OCI-LY3 (cell line): Measurements from ENCODE around the gene SPSB1.
A peak's percentile ranks its signal among the peaks of the same experiment; 100 is the strongest.

Experiments used
- H2AFZ ChIP-seq: fragments of 200-600, 300-600 bp; shearing (Covaris generic); 2 replicates; pipeline ENCODE4 v1.6.0; 2014; ENCODE audit warnings: antibody characterized with exemption, low read depth, low read length
- H3K27ac ChIP-seq: fragments of 200-600, 300-600 bp; sonication (generic); 2 replicates; pipeline ENCODE4 v1.5.1; 2014; ENCODE audit warnings: mild to moderate bottlenecking, low read length, moderate library complexity, mixed read lengths
- H3K27me3 ChIP-seq: fragments of 200-600, 300-600 bp; sonication (generic); 2 replicates; pipeline ENCODE4 v1.6.1; 2014; ENCODE audit warnings: low read depth, low read length, mixed read lengths
- H3K36me3 ChIP-seq: fragments of 200-600, 300-600 bp; sonication (generic); replicated peaks from 2 replicates; pipeline ENCODE3; 2014; ENCODE audit warnings: low read depth, low read length, mixed read lengths
- H3K4me1 ChIP-seq: fragments of 300-600, 200-600 bp; sonication (generic); 2 replicates; pipeline ENCODE4 v1.6.1; 2014; ENCODE audit warnings: low read length, mixed read lengths
- H3K4me2 ChIP-seq: fragments of 200-600, 300-600 bp; sonication (generic); 2 replicates; pipeline ENCODE4 v1.6.1; 2014; ENCODE audit warnings: low read length, mixed read lengths
- H3K4me3 ChIP-seq: fragments of 300-600, 200-600 bp; sonication (generic); 2 replicates; pipeline ENCODE4 v1.5.1; 2014; ENCODE audit warnings: antibody characterized with exemption, mild to moderate bottlenecking, low read length, moderate library complexity
- H3K79me2 ChIP-seq: fragments of 300-600, 200-600 bp; shearing (Covaris generic); 2 replicates; pipeline ENCODE4 v1.6.1; 2014; ENCODE audit warnings: mild to moderate bottlenecking, low read length, mixed read lengths
- H3K9ac ChIP-seq: fragments of 300-600, 200-600 bp; shearing (Covaris generic); 2 replicates; pipeline ENCODE4 v1.6.0; 2014; ENCODE audit warnings: mild to moderate bottlenecking, low read length, moderate library complexity
- H3K9me3 ChIP-seq: fragments of 200-600, 300-600 bp; shearing (Covaris generic); 2 replicates; pipeline ENCODE4 v1.6.1; 2014; ENCODE audit warnings: low read length, mixed read lengths; ENCODE audit not compliant: insufficient read depth
- H4K20me1 ChIP-seq: fragments of 200-600, 300-600 bp; sonication (generic); 2 replicates; pipeline ENCODE4 v1.6.1; 2016; ENCODE audit warnings: low read length, mixed read lengths; ENCODE audit not compliant: insufficient read depth
- EZH2phosphoT487 ChIP-seq: fragments of 200-600 bp; shearing (Covaris generic); IDR thresholded peaks from 2 replicates; pipeline ENCODE4 v1.6.1; 2018; ENCODE audit warnings: antibody characterized with exemption, mixed run types, low read depth
- TF ChIP-seq, protein P1 (sequence below): fragments of 200-600, 300-600 bp; sonication (generic); IDR thresholded peaks from 2 replicates; pipeline ENCODE4 v1.5.1; 2014; ENCODE audit warnings: antibody characterized with exemption, low read length, low read depth

SPSB1 gene

DNA sequence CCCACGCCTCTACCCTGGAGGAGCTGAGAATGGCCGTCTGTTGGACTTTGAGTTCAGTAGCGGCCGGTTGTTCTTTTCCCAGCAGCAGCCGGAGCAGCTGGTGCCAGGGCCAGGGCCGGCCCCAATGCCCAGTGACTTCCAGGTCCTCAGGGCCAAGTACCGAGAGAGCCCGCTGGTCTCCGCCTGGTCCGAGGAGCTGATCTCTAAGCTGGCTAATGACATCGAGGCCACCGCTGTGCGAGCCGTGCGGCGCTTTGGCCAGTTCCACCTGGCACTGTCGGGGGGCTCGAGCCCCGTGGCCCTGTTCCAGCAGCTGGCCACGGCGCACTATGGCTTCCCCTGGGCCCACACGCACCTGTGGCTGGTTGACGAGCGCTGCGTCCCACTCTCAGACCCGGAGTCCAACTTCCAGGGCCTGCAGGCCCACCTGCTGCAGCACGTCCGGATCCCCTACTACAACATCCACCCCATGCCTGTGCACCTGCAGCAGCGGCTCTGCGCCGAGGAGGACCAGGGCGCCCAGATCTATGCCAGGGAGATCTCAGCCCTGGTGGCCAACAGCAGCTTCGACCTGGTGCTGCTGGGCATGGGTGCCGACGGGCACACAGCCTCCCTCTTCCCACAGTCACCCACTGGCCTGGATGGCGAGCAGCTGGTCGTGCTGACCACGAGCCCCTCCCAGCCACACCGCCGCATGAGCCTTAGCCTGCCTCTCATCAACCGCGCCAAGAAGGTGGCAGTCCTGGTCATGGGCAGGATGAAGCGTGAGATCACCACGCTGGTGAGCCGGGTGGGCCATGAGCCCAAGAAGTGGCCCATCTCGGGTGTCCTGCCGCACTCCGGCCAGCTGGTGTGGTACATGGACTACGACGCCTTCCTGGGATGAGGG is 28.5 kb upstream of the SPSB1 start:
- Histone ChIP-seq H3K27ac (no peak overlapping the region), H3K27me3 (no peaks in the 10 kb centered on the region), H3K9me3 (0 out of 2 replicates have a peak, but pooled peaks cover 8% of the 10 kb centered on the region), H4K20me1 (no peaks in the 10 kb centered on the region; the same call in 1 of the 2 replicates), H3K36me3 (no peaks in the 10 kb centered on the region), H3K9ac (no peak overlapping the region), H3K4me3 (no peak overlapping the region), H3K4me2 (no peak overlapping the region), H3K79me2 (peaks cover 12% of the 10 kb centered on the region), H3K4me1 (0 out of 2 replicates have a peak, but pooled peaks cover 2% of the 10 kb centered on the region), H2AFZ (no peak overlapping the region)
- TF ChIP-seq, protein P1, sequence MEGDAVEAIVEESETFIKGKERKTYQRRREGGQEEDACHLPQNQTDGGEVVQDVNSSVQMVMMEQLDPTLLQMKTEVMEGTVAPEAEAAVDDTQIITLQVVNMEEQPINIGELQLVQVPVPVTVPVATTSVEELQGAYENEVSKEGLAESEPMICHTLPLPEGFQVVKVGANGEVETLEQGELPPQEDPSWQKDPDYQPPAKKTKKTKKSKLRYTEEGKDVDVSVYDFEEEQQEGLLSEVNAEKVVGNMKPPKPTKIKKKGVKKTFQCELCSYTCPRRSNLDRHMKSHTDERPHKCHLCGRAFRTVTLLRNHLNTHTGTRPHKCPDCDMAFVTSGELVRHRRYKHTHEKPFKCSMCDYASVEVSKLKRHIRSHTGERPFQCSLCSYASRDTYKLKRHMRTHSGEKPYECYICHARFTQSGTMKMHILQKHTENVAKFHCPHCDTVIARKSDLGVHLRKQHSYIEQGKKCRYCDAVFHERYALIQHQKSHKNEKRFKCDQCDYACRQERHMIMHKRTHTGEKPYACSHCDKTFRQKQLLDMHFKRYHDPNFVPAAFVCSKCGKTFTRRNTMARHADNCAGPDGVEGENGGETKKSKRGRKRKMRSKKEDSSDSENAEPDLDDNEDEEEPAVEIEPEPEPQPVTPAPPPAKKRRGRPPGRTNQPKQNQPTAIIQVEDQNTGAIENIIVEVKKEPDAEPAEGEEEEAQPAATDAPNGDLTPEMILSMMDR = no peak
- TF ChIP-seq EZH2phosphoT487 = no peak

DNA sequence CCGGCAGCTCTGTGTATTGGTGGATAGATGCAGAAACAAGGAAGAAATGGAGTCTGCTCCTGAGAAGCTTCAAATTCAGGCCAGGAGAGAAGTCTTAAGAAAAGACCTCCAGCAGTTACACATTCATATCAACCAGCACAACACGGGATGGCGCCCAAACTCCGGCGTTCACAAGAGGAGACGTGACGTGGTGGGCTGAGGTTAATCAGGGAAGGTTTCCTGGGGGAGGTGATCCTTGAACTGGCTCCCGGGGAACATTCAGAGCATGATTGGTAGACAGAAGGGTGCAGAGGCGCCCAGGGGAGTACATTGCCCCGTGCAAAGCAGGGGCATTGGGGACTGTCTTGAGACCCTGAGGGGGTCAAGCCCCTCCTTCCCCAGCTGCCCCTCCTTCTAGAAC is 27.7 kb upstream of the SPSB1 start:
- Histone ChIP-seq H3K36me3 (no peaks in the 10 kb centered on the region), H3K4me1 (0 out of 2 replicates have a peak, but pooled peaks cover 2% of the 10 kb centered on the region), H3K9ac (no peak overlapping the region), H2AFZ (no peak overlapping the region), H3K27ac (no peak overlapping the region), H3K4me3 (no peak overlapping the region), H3K79me2 (peaks cover 4% of the 10 kb centered on the region), H3K27me3 (no peaks in the 10 kb centered on the region), H3K4me2 (no peak overlapping the region), H3K9me3 (no peaks in the 10 kb centered on the region), H4K20me1 (no peaks in the 10 kb centered on the region; the same call in 1 of the 2 replicates)
- TF ChIP-seq EZH2phosphoT487 = no peak
- TF ChIP-seq, protein P1 = no peak

DNA sequence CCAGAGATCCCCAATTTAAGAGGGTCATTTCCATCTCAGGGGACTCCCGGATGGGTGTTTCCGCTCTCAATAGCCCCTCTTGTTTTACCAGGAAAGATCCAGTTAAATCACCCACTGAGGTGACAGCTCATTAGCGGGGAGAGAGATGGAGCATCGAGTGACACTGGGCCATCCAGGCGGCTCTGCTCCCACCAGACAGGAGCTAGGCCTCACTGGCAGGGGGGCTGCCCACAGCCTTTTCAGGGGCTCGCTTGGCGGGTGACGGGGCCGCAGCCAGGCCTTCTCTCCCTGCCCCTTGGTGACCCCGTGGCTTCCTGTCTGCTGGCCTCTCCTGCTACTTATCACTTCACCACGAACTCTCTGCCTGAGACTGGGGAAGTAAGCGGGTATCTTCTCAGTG is 26.7 kb upstream of the SPSB1 start:
- Histone ChIP-seq H3K4me3 (no peak overlapping the region), H3K27ac (no peak overlapping the region), H3K9ac (no peak overlapping the region), H3K4me1 (0 out of 2 replicates have a peak, but pooled peaks cover 2% of the 10 kb centered on the region), H3K27me3 (no peaks in the 10 kb centered on the region), H3K9me3 (no peaks in the 10 kb centered on the region), H2AFZ (no peak overlapping the region), H3K79me2 (no peaks in the 10 kb centered on the region), H3K36me3 (no peaks in the 10 kb centered on the region), H4K20me1 (no peaks in the 10 kb centered on the region), H3K4me2 (no peak overlapping the region)
- TF ChIP-seq, protein P1 = no peak

DNA sequence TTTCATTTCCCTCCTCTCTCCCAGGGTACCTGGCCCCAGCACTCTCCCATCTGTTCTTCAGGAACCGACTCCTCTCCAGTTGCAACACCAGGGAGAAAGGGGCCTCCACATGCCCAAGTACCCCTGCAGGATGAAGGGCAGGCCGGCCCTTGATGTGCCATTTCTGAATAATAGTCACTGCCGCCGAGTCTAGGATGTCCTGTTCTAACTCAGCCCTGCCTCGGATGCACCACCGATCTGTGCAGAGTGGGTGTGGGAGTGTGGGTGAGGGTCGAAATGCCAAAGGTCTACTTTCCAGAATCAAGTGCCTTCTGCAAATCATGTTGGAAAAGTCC is 25.4 kb upstream of the SPSB1 start:
- H3K4me1 ChIP-seq = 0 out of 2 replicates have a peak, but pooled peaks cover 2% of the 10 kb centered on the region

More for the DNA sequence above, 25.4 kb upstream of the SPSB1 start:
- no peak for TF ChIP-seq EZH2phosphoT487
- TF ChIP-seq, protein P1 = no peak
- Histone ChIP-seq H3K4me2 (peak overlapping the region; percentile 45), H2AFZ (no peak overlapping the region), H3K36me3 (no peaks in the 10 kb centered on the region), H3K79me2 (no peaks in the 10 kb centered on the region), H3K9ac (no peak overlapping the region), H3K4me3 (no peak overlapping the region), H3K9me3 (no peaks in the 10 kb centered on the region), H3K27ac (no peak overlapping the region), H4K20me1 (no peaks in the 10 kb centered on the region), H3K27me3 (no peaks in the 10 kb centered on the region)
